ENCODE measurements around the gene ANKLE2. TPM values are rescaled to one million over a fixed set of nuclear protein-coding genes. Genes with fewer than 3 reads are reported as not detected.

ANKLE2 gene
- total RNA-seq, 3 donors from 2014 or later, result 48.3 to 60.7 (median 52.5) TPM

- TF ChIP-seq CTCF (IDR thresholded peaks at IDR 0.05), result no peak
- ATAC-seq (no peak), DNase-seq (no peak)
- H3K9me3 ChIP-seq, result no peaks in the 10 kb centered on the region
- H3K4me3 ChIP-seq, result no peak overlapping the region
- intact Hi-C loops (cut with DNase I, micrococcal nuclease), result no loop called here
- H3K36me3 ChIP-seq (ENCODE audit: low read depth), result peaks cover 16% of the 10 kb centered on the region
- H3K4me1 ChIP-seq (ENCODE audit: low read depth), result no peaks in the 10 kb centered on the region
Observed at GRCh38 chr12:132720606-132721345, 40.9 kb downstream of the ANKLE2 start.

DNA sequence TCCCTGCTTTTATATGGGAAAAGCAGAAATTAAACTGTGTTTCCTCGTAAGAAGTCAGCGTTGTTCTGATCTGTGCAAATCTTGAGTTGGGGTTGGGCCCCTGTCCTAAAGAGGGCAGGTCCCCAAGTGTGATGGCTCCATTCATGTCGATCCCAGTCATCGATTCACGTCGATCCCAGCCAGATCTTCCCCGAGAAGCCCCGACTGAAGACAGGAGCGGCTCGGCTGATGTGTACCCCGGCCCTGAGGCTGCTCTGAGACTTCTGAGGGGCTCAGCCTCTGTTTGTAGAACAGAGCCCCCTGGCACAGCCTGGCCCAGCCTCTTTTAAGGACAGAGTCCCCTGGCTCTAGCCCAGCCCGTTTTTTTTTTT, 41.7 kb downstream of the ANKLE2 start:
- Histone ChIP-seq H3K36me3 (ENCODE audit: low read depth) (peaks cover 16% of the 10 kb centered on the region), H3K4me1 (ENCODE audit: low read depth) (no peaks in the 10 kb centered on the region), H3K4me3 (no peak overlapping the region), H3K9me3 (no peaks in the 10 kb centered on the region)
- no peak for TF ChIP-seq CTCF (IDR thresholded peaks at IDR 0.05)
- intact Hi-C loops (cut with DNase I, micrococcal nuclease), result no loop called here
- ATAC-seq (no peak), DNase-seq (no peak)

- DNase-seq (no peak), ATAC-seq (no peak)
- Histone ChIP-seq H3K4me3 (no peak overlapping the region), H3K36me3 (ENCODE audit: low read depth) (peaks cover 16% of the 10 kb centered on the region), H3K4me1 (ENCODE audit: low read depth) (no peaks in the 10 kb centered on the region), H3K9me3 (no peaks in the 10 kb centered on the region)
- no peak for TF ChIP-seq CTCF (IDR thresholded peaks at IDR 0.05)
- intact Hi-C loops (cut with DNase I, micrococcal nuclease), result no loop called here
Observed at GRCh38 chr12:132719141-132719953, 42.3 kb downstream of the ANKLE2 start.

- intact Hi-C loops (cut with DNase I, micrococcal nuclease), result no loop called here
- H3K9me3 ChIP-seq, result no peaks in the 10 kb centered on the region
- H3K36me3 ChIP-seq (ENCODE audit: low read depth), result peaks cover 16% of the 10 kb centered on the region
- no peak for DNase-seq
- no peak for TF ChIP-seq CTCF (IDR thresholded peaks at IDR 0.05)
- H3K4me3 ChIP-seq, result no peak overlapping the region
- ATAC-seq, result no peak
- no peaks in the 10 kb centered on the region for H3K4me1 ChIP-seq (ENCODE audit: low read depth)
Observed at GRCh38 chr12:132718644-132719043, 43.0 kb downstream of the ANKLE2 start.

GRCh38 chr12:132717531-132718387, 43.9 kb downstream of the ANKLE2 start:
- H3K4me3 ChIP-seq, result no peak overlapping the region
- ATAC-seq (no peak), DNase-seq (no peak)
- TF ChIP-seq CTCF (IDR thresholded peaks at IDR 0.05), result no peak
- intact Hi-C loops (cut with DNase I, micrococcal nuclease), result no loop called here
- H3K4me1 ChIP-seq (ENCODE audit: low read depth), result no peaks in the 10 kb centered on the region
- H3K9me3 ChIP-seq, result no peaks in the 10 kb centered on the region
- H3K36me3 ChIP-seq (ENCODE audit: low read depth), result peaks cover 9% of the 10 kb centered on the region

Measured in mucosa of descending colon (tissue), 3 donors.